Fibroblast of lung (primary cell): Measurements from ENCODE around the gene KIRREL3. TPM values are rescaled to one million over a fixed set of nuclear protein-coding genes. Genes with fewer than 3 reads are reported as not detected.

Experiments used
- DNase-seq, 2 donors: peaks; one replicate each; pipeline versions ENCODE4 v3.0.0 to v3.0.0-alpha.2; 2010; ENCODE audit warnings: low read depth in 2 of 2
- H2AFZ ChIP-seq: 2 replicates; pipeline ENCODE4 v1.5.1; 2012; ENCODE audit warnings: low read length, control low read depth, inconsistent platforms
- H3K27ac ChIP-seq: 2 replicates; pipeline ENCODE4 v1.5.1; 2011; ENCODE audit warnings: low read length, control low read depth; ENCODE audit not compliant: insufficient read depth
- H3K27me3 ChIP-seq: 2 replicates; pipeline ENCODE4 v1.5.1; 2011; ENCODE audit warnings: mild to moderate bottlenecking, low read length; ENCODE audit not compliant: control insufficient read depth, insufficient read depth
- H3K36me3 ChIP-seq: 2 replicates; pipeline ENCODE4 v1.5.1; 2011; ENCODE audit warnings: low read length; ENCODE audit not compliant: control insufficient read depth, insufficient read depth
- H3K4me1 ChIP-seq: 2 replicates; pipeline ENCODE4 v1.5.1; 2011; ENCODE audit warnings: low read length; ENCODE audit not compliant: control insufficient read depth, insufficient read depth; ENCODE audit errors: extremely low read depth
- H3K4me2 ChIP-seq: 2 replicates; pipeline ENCODE4 v1.5.1; 2011; ENCODE audit warnings: low read length, control low read depth; ENCODE audit not compliant: insufficient read depth; ENCODE audit errors: extremely low read depth
- H3K4me3 ChIP-seq, 4 experiments: fragments of 200-600 bp in 1 of 4; sonication (generic) in 1 of 4; replicated peaks in 1 of 4; 2 replicates each; pipeline ENCODE4 v1.5.1; 2011 to 2016; ENCODE audit warnings: low read length in 4 of 4, low read depth in 3 of 4, mild to moderate bottlenecking in 3 of 4, control low read depth in 2 of 4, inconsistent platforms in 1 of 4, mixed read lengths in 1 of 4; ENCODE audit not compliant: insufficient read depth in 1 of 4; ENCODE audit errors: control extremely low read depth in 1 of 4
- H3K79me2 ChIP-seq: 2 replicates; pipeline ENCODE4 v1.5.1; 2012; ENCODE audit warnings: mild to moderate bottlenecking, low read length, inconsistent platforms; ENCODE audit not compliant: control insufficient read depth, insufficient read depth
- H3K9ac ChIP-seq: 2 replicates; pipeline ENCODE4 v1.5.1; 2011; ENCODE audit warnings: mild to moderate bottlenecking, low read length, control low read depth; ENCODE audit not compliant: insufficient read depth
- H3K9me3 ChIP-seq: 2 replicates; pipeline ENCODE4 v1.5.1; 2012; ENCODE audit warnings: low read depth, low read length; ENCODE audit not compliant: control insufficient read depth, insufficient read depth
- H4K20me1 ChIP-seq: 2 replicates; pipeline ENCODE4 v1.5.1; 2011; ENCODE audit warnings: low read length; ENCODE audit not compliant: control insufficient read depth, insufficient read depth; ENCODE audit errors: extremely low read depth
- CTCF ChIP-seq, 2 donors: IDR thresholded peaks in 1 of 2; conservative IDR thresholded peaks in 1 of 2; 1 replicate in 1 of 2; 2 replicates in 1 of 2; pipeline ENCODE4 v1.5.1; 2011 to 2012; ENCODE audit warnings: low read length in 2 of 2, control low read depth in 1 of 2, inconsistent platforms in 1 of 2, low read depth in 1 of 2, mild to moderate bottlenecking in 1 of 2
- EZH2 ChIP-seq: IDR thresholded peaks from 2 replicates; pipeline ENCODE4 v1.5.1; 2012; ENCODE audit warnings: low read length, control low read depth, mild to moderate bottlenecking; ENCODE audit errors: missing control alignments
- polyA plus RNA-seq, 2 donors: library from polyadenylated mRNA; depleted of rRNA in 1 of 2; stranded (reverse) in 1 of 2; unstranded in 1 of 2; fragments of >200 nt; gene quantifications; 2 replicates each; pipeline ENCODE4 v1.2.1, GENCODE V29; 2011 to 2012; ENCODE audit warnings: missing spikeins in 1 of 2
- total RNA-seq: library from RNA; depleted of rRNA; stranded (reverse); fragments of >200 nt; gene quantifications from 2 replicates; pipeline ENCODE4 v1.2.1, GENCODE V29; 2014

The KIRREL3 gene
- total and polyA plus RNA-seq, 2 donors (not counting 1 experiment from before 2014, with no cell fraction given) = 2.8 to 6.1 TPM

- H3K27ac ChIP-seq = no peak overlapping the region
- TF ChIP-seq CTCF (conservative IDR thresholded peaks at IDR 0.05 in 1 of 2, IDR thresholded peaks at IDR 0.05 in 1 of 2; ENCODE audit: low read depth in 1 of 2, low read length in 2 of 2) (no peak), EZH2 (no peak)
- H3K27me3 ChIP-seq = no peaks in the 10 kb centered on the region
- no peaks in the 10 kb centered on the region for H4K20me1 ChIP-seq
- no peak overlapping the region for H2AFZ ChIP-seq
- H3K9me3 ChIP-seq = no peaks in the 10 kb centered on the region
- H3K79me2 ChIP-seq = no peaks in the 10 kb centered on the region
- H3K4me1 ChIP-seq = no peaks in the 10 kb centered on the region
- H3K9ac ChIP-seq = no peak overlapping the region
- no peak overlapping the region for H3K4me2 ChIP-seq
- no peak for DNase-seq
- no peak overlapping the region for H3K4me3 ChIP-seq
- no peaks in the 10 kb centered on the region for H3K36me3 ChIP-seq
Observed at GRCh38 chr11:126901783-126902182, 98.8 kb downstream of the KIRREL3 start.

- Histone ChIP-seq H3K27ac (no peak overlapping the region), H3K4me3 (no peak overlapping the region), H4K20me1 (no peaks in the 10 kb centered on the region), H3K9me3 (no peaks in the 10 kb centered on the region), H3K79me2 (no peaks in the 10 kb centered on the region), H3K4me2 (no peak overlapping the region), H3K36me3 (no peaks in the 10 kb centered on the region), H2AFZ (no peak overlapping the region), H3K9ac (no peak overlapping the region), H3K27me3 (no peaks in the 10 kb centered on the region), H3K4me1 (no peaks in the 10 kb centered on the region)
- TF ChIP-seq EZH2 = no peak
- no peak for TF ChIP-seq CTCF (conservative IDR thresholded peaks at IDR 0.05 in 1 of 2, IDR thresholded peaks at IDR 0.05 in 1 of 2; ENCODE audit: low read depth in 1 of 2, low read length in 2 of 2)
- DNase-seq = no peak
Observed at GRCh38 chr11:126899961-126900748, 100.4 kb downstream of the KIRREL3 start.

GRCh38 chr11:126898802-126899201 lies 101.8 kb downstream of the KIRREL3 start:
- Histone ChIP-seq H3K4me1 (no peaks in the 10 kb centered on the region), H3K79me2 (no peaks in the 10 kb centered on the region), H3K4me2 (no peak overlapping the region), H3K9me3 (no peaks in the 10 kb centered on the region), H3K9ac (no peak overlapping the region), H3K36me3 (no peaks in the 10 kb centered on the region), H3K27ac (no peak overlapping the region), H3K4me3 (no peak overlapping the region), H3K27me3 (no peaks in the 10 kb centered on the region), H2AFZ (no peak overlapping the region), H4K20me1 (no peaks in the 10 kb centered on the region)
- no peak for TF ChIP-seq EZH2
- no peak for TF ChIP-seq CTCF (conservative IDR thresholded peaks at IDR 0.05 in 1 of 2, IDR thresholded peaks at IDR 0.05 in 1 of 2; ENCODE audit: low read depth in 1 of 2, low read length in 2 of 2)
- no peak for DNase-seq
